Psoas muscle (tissue), 8 donors: ENCODE measurements around the gene ZNF501. TPM values are rescaled to one million over a fixed set of nuclear protein-coding genes. Genes with fewer than 3 reads are reported as not detected.

Experiments
- ATAC-seq, 4 donors: fragments of 200-7000 bp; cut with Tn5 transposase; one replicate each; pipeline ENCODE4 v1.9.1; 2020; ENCODE audit warnings: moderate library complexity in 3 of 4, mild to moderate bottlenecking in 2 of 4
- DNase-seq, 2 donors: peaks; one replicate each; pipeline ENCODE4 v3.0.0-alpha.2; 2020
- H3K27ac ChIP-seq: fragments of 200-600 bp; one replicate; pipeline ENCODE4 v1.8.0; 2022
- H3K27me3 ChIP-seq, 3 donors: fragments of 200-600 bp in 1 of 3; one replicate each; pipeline versions ENCODE4 v1.6.1 to v1.8.0; 2013 to 2022; ENCODE audit warnings: low read length in 2 of 3, mild to moderate bottlenecking in 2 of 3, moderate library complexity in 1 of 3; ENCODE audit not compliant: insufficient read depth in 3 of 3
- H3K36me3 ChIP-seq, 2 donors: fragments of 200-600 bp in 1 of 2; one replicate each; pipeline versions ENCODE4 v1.6.1 to v1.8.0; 2013 to 2022; ENCODE audit warnings: low read depth in 1 of 2, mild to moderate bottlenecking in 1 of 2, moderate library complexity in 1 of 2; ENCODE audit not compliant: insufficient read depth in 1 of 2
- H3K4me1 ChIP-seq: fragments of 200-600 bp; one replicate; pipeline ENCODE4 v1.8.0; 2022
- H3K4me3 ChIP-seq: fragments of 200-600 bp; one replicate; pipeline ENCODE4 v1.8.0; 2022; ENCODE audit warnings: mild to moderate bottlenecking
- H3K9me3 ChIP-seq: fragments of 200-600 bp; one replicate; pipeline ENCODE4 v1.8.0; 2022
- WGBS, 3 donors: extraction: QIAGEN DNeasy Blood & Tissue Kit; methylation state at CpG; one replicate each; pipeline versions ENCODE4 v1.1.6 to v1.1.7; 2013; 5-methylcytosine and 5-hydroxymethylcytosine counted together
- intact Hi-C, 2 donors: fragments of 100-400 bp; cut with DNase I; formaldehyde crosslinking; loops; one replicate each; pipeline versions ENCODE4 v1.11.0 to v1.14.2; 2022
- long read RNA-seq, 2 donors: library from polyadenylated mRNA; unstranded; transcript quantifications; one replicate each; pipeline ENCODE4 v2.0.0, GENCODE V29; 2021
- polyA plus RNA-seq, 3 donors: library from polyadenylated mRNA; stranded (reverse); fragments of 200-250 nt; gene quantifications; one replicate each; pipeline ENCODE4 v1.2.3, GENCODE V29; 2013
- total RNA-seq, 4 donors: library from RNA; stranded (reverse); fragmentation: NEBNext Ultra II Directional in 2 of 4; extraction: Animal tissue kit (Norgen Biotek cat#: 25700) in 2 of 4; gene quantifications; one replicate each; pipeline versions ENCODE4 v1.2.1 to v1.2.4, GENCODE V29; 2021 to 2023
- TF ChIP-seq, protein P1 (sequence below): fragments of 200-600 bp; IDR thresholded peaks from one replicate; pipeline ENCODE4 v1.8.0; 2022; ENCODE audit warnings: antibody characterized with exemption
- donor health status: healthy with polysubstance abuse.
- donor health status: DM: no; HTN: no; CAD: no; lungs with moderate emphysema.
- donor health status: Bipolar disorder and iron deficiency.
- donor health status: healthy.
- donor health status: DM: yes; HTN: yes; CAD: no.
- donor health status: DM: no; HTN: no; CAD: no.
- donor health status: DM: no; HTN: no; CAD: no.
- donor health status: DM: yes; HTN: yes; CAD: no.

ZNF501 gene
- total RNA-seq (1 to 10 TPM; 1.6 to 3.4 (median 2.6) TPM), polyA plus RNA-seq (1 to 10 TPM; 1.4 to 4.1 (median 1.6) TPM)
- long read RNA-seq, donor 1, result 0 reads
- long read RNA-seq, donor 2, partial matches to known transcripts, result 0 of 3 reads
- long read RNA-seq, donor 2, other reads (novel, unspliced or antisense), result 0 of 3 reads

DNA sequence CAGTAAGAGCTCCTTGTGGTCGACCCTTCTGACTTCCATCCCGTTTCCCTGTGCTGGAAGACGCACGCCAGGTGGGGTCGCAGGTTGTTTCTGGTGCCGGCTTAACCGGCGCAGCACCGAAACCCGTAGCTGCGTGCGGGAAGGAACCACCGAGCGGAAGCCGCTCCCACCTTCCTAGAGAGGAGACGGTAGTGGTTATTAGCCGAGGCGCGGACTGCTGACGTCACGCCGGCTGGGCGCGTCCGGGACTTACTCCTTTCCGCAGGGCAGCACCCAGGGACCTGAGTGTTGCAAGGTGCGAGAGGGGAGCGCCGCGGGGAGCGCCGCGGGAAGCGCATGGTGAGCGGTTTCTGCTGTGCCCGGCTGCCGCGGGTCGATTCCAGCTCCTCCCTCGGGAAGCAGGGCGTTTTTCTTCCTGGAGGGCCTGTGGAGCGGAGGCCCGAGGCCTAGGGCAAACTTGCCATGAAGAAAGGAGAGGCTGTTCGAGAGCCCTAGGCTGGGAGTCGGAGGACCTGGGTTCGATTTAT lies at the start of gene ZNF501:
Gene ZNF501, plus strand, starts transcription at position 252 of the 527 bp plus-strand sequence. CDS start 4,787 bp downstream, outside the sequence.
- Histone ChIP-seq H3K36me3 (peaks cover 21 to 32% of the 10 kb centered on the region in 2 donors), H3K4me3 (peak within 1 kb of the TSS; percentile 77), H3K9me3 (peaks cover 78% of the 10 kb centered on the region), H3K4me1 (no peaks in the 10 kb centered on the region), H3K27me3 (no peaks in the 10 kb centered on the region), H3K27ac (peak within 1 kb of the TSS; percentile 61)
- intact Hi-C loops, result loop anchor here (2.0 kb wide), 1 partner anchor 17 kb away; the partner anchor contains the start of gene ZNF502 (in 2 of the 2)
- ATAC-seq, result peak; percentile 99 to 100 (median 100)
- DNase-seq, result peak; percentile 96 to 97
- TF ChIP-seq, protein P1, sequence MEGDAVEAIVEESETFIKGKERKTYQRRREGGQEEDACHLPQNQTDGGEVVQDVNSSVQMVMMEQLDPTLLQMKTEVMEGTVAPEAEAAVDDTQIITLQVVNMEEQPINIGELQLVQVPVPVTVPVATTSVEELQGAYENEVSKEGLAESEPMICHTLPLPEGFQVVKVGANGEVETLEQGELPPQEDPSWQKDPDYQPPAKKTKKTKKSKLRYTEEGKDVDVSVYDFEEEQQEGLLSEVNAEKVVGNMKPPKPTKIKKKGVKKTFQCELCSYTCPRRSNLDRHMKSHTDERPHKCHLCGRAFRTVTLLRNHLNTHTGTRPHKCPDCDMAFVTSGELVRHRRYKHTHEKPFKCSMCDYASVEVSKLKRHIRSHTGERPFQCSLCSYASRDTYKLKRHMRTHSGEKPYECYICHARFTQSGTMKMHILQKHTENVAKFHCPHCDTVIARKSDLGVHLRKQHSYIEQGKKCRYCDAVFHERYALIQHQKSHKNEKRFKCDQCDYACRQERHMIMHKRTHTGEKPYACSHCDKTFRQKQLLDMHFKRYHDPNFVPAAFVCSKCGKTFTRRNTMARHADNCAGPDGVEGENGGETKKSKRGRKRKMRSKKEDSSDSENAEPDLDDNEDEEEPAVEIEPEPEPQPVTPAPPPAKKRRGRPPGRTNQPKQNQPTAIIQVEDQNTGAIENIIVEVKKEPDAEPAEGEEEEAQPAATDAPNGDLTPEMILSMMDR, result no peak
- WGBS, 3 donors, result 0 to 1% (median 1%) methylated on average over 43 to 46 of the region's 46 CpGs

DNA sequence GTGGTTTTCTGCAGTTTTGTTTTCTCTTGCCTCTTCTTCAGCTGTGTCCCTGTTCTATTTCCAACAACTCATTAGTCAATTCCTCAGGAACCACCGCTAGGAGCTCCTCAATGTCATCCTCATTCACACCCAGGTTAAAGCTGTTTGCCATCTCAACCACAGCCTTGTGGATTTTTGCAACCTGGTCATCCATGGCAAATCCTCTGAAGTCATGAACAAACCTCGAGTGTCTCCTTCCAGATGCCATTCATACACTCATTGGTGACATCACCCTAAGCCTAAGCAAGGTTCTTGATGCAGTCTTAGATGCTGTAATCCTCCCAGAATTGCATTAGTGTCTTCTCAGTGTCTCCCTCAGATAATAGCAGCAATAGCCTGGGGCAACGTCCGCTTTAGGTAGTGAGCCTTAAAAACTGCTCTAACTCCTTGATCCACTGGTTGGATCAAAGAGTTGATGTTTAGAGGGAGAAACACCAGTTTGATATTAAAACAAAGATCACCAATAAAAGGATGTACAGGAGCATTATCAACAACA lies 48.4 kb upstream of the ZNF501 start:
- Histone ChIP-seq H3K27ac (no peak overlapping the region), H3K27me3 (no peaks in the 10 kb centered on the region), H3K4me1 (no peaks in the 10 kb centered on the region), H3K4me3 (no peak overlapping the region), H3K36me3 (no peaks in the 10 kb centered on the region), H3K9me3 (no peaks in the 10 kb centered on the region)
- intact Hi-C loops, result no loop called here
- WGBS, 3 donors, result 96 to 100% (median 99%) methylated on average over 4 of the region's 4 CpGs
- ATAC-seq (no peak), DNase-seq (no peak)
- TF ChIP-seq, protein P1, result no peak

DNA sequence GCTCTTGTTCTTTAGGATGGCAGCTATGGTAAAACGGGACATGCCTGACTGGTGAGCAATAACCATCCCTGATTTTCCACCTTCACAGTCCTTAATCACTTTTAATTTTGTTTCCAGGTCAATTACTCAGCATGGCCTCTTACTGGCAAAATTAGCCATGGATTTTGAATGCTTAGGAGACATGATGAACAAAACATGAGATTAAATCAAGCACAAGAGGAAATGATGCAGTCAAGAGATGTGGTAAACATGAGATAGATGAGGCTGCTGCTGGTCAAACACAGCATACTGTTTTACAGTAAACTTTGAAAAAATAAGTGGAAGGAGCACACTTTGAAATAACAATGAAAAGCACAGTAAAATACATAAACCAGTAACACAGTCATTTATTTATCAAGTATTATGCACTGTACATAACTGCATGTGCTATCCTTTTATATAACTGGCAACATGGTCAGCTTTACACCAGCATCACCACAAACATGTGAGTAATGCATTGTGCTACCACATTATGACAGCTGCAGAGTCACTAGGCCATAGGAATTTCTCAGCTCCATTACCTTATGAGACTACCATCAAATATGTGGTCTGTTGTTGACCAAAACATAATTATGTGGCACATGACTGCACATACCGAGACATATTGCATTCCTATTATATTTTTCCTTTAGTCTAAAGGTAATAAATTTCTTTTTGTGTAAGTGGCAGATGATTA lies 47.1 kb upstream of the ZNF501 start:
- Histone ChIP-seq H3K27ac (no peak overlapping the region), H3K27me3 (no peaks in the 10 kb centered on the region), H3K4me3 (no peak overlapping the region), H3K9me3 (no peaks in the 10 kb centered on the region), H3K4me1 (no peaks in the 10 kb centered on the region), H3K36me3 (no peaks in the 10 kb centered on the region)
- intact Hi-C loops, result no loop called here
- DNase-seq (no peak), ATAC-seq (no peak)
- 92 to 96% (median 92%) methylated on average over 2 of the region's 2 CpGs for WGBS, 3 donors
- TF ChIP-seq, protein P1, result no peak

DNA sequence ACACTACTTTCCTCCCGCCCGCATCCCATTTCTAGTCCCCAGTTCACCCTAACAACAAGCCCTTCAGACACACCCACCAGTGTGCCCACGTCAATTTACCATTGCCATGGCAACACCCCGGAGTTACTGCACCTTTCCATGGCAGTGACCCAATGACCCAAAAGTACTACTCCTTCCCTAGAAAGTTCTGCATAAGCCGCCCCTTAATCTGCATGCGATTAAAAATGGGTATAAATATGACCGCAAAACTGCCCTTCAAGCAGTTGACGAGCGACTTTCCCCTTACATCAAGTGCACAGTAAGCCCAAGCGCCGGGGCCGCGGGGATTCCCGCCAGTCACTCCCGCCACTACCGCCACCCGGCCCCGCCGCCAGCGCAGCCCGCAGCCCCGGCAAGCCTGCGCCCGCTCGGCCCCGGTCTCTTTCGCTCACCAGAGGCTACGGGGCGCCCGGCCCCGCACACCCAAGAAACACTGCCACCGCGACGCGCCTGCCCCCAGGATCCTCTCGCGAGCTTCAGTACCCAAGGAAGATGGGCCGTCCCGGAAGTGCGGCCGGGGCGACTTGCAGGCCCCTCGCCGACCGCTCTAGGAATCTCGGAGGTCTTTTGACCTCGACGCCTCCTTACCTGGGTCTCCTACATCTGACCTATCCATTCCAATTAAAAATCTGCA lies 44.2 kb upstream of the ZNF501 start:
- Histone ChIP-seq H3K4me3 (peak overlapping the region; percentile 74), H3K27ac (peak overlapping the region; percentile 30), H3K9me3 (no peaks in the 10 kb centered on the region), H3K4me1 (no peaks in the 10 kb centered on the region), H3K27me3 (peaks cover 0 to 10% (median 2%) of the 10 kb centered on the region in 3 donors), H3K36me3 (no peaks in the 10 kb centered on the region)
- WGBS, 3 donors, result 2% methylated on average over 48 of the region's 48 CpGs
- peak; percentile 75 to 82 for DNase-seq
- intact Hi-C loops, result no loop called here
- ATAC-seq, result peak; percentile 37 to 93 (median 82)
- TF ChIP-seq, protein P1, result no peak
